ENCODE measurements around the gene ITPK1. TPM values are rescaled to one million over a fixed set of nuclear protein-coding genes. Genes with fewer than 3 reads are reported as not detected.

Gene ITPK1
- total RNA-seq, 4 donors from 2014 or later: 37.5 to 47.5 (median 41.4) TPM

GRCh38 chr14:93092606-93093556 is 22.8 kb downstream of the ITPK1 start:
- no peak for TF ChIP-seq POLR2A (IDR thresholded peaks at IDR 0.05)
- TF ChIP-seq, protein P1, sequence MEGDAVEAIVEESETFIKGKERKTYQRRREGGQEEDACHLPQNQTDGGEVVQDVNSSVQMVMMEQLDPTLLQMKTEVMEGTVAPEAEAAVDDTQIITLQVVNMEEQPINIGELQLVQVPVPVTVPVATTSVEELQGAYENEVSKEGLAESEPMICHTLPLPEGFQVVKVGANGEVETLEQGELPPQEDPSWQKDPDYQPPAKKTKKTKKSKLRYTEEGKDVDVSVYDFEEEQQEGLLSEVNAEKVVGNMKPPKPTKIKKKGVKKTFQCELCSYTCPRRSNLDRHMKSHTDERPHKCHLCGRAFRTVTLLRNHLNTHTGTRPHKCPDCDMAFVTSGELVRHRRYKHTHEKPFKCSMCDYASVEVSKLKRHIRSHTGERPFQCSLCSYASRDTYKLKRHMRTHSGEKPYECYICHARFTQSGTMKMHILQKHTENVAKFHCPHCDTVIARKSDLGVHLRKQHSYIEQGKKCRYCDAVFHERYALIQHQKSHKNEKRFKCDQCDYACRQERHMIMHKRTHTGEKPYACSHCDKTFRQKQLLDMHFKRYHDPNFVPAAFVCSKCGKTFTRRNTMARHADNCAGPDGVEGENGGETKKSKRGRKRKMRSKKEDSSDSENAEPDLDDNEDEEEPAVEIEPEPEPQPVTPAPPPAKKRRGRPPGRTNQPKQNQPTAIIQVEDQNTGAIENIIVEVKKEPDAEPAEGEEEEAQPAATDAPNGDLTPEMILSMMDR (IDR thresholded peaks at IDR 0.05): no peak
- H3K4me3 ChIP-seq (ENCODE audit: low read depth, poor library complexity, severe bottlenecking): no peak overlapping the region
- WGBS, 2 donors: 90 to 92% methylated on average over 23 to 24 of the region's 24 CpGs
- DNase-seq (ENCODE audit: low spot score in 2 of 2): no peak
- intact Hi-C loops (cut with DNase I; ENCODE audit: low total_unique reads): no loop called here

GRCh38 chr14:93091666-93092065 is 24.1 kb downstream of the ITPK1 start:
- no peak overlapping the region for H3K4me3 ChIP-seq (ENCODE audit: low read depth, poor library complexity, severe bottlenecking)
- TF ChIP-seq, protein P1 (IDR thresholded peaks at IDR 0.05): no peak
- TF ChIP-seq POLR2A (IDR thresholded peaks at IDR 0.05): no peak
- DNase-seq (ENCODE audit: low spot score in 2 of 2): no peak
- intact Hi-C loops (cut with DNase I; ENCODE audit: low total_unique reads): no loop called here
- 86 to 92% methylated on average over 8 of the region's 8 CpGs for WGBS, 2 donors

DNA sequence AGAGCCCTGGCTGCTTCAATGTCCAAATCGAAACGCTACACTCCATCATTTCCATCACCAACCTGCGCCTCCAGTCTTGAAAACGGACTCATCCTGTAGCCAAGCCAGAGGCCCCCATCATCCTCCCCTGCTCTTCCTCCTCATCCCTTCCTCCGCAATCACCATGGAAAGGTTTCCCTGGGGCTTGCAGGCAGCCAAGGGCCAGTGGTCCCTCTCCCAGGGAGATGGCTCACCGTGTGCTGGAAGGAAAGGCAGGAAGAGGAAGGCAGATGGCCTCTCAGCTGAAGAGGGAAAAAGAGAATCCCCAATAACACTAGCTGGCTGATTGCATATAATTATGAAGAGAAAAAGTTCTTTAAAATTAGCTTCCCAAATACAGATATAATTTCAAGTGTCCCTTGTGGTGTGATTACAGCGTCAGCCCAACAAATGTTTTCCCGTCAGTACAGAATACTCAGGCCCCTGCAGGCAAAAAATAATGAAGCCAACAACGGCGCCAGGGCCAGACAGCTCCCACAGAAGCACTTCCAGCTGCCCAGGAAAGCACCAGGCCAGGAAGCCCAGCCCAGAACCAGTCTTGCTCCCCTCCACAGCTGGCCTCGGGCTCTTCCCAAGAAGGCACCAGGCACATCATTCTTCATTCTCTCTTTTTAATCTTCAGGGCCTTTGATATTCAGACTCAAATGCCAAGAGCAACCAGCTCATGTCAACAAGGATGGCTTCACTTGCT is 24.7 kb downstream of the ITPK1 start:
- WGBS, 2 donors: 53 to 54% methylated on average over 11 of the region's 11 CpGs
- DNase-seq (ENCODE audit: low spot score in 2 of 2): no peak
- intact Hi-C loops (cut with DNase I; ENCODE audit: low total_unique reads): no loop called here
- no peak for TF ChIP-seq POLR2A (IDR thresholded peaks at IDR 0.05)
- TF ChIP-seq, protein P1 (IDR thresholded peaks at IDR 0.05): no peak
- no peak overlapping the region for H3K4me3 ChIP-seq (ENCODE audit: low read depth, poor library complexity, severe bottlenecking)

- 83 to 85% methylated on average over 7 to 10 of the region's 10 CpGs for WGBS, 2 donors
- H3K4me3 ChIP-seq (ENCODE audit: low read depth, poor library complexity, severe bottlenecking): no peak overlapping the region
- no peak for TF ChIP-seq POLR2A (IDR thresholded peaks at IDR 0.05)
- TF ChIP-seq, protein P1 (IDR thresholded peaks at IDR 0.05): no peak
- no peak for DNase-seq (ENCODE audit: low spot score in 2 of 2)
- intact Hi-C loops (cut with DNase I; ENCODE audit: low total_unique reads): no loop called here
Measured at GRCh38 chr14:93089521-93090269, 26.0 kb downstream of the ITPK1 start.

GRCh38 chr14:93086441-93087055 is 29.2 kb downstream of the ITPK1 start:
- 54 to 55% methylated on average over 8 of the region's 8 CpGs for WGBS, 2 donors
- intact Hi-C loops (cut with DNase I; ENCODE audit: low total_unique reads): no loop called here
- TF ChIP-seq, protein P1 (IDR thresholded peaks at IDR 0.05): no peak
- TF ChIP-seq POLR2A (IDR thresholded peaks at IDR 0.05): no peak
- no peak overlapping the region for H3K4me3 ChIP-seq (ENCODE audit: low read depth, poor library complexity, severe bottlenecking)
- no peak for DNase-seq (ENCODE audit: low spot score in 2 of 2)
